Breast epithelium (tissue), 4 donors: Measurements from ENCODE around the gene RELCH. TPM values are rescaled to one million over a fixed set of nuclear protein-coding genes. Genes with fewer than 3 reads are reported as not detected.

Experiments used
- DNase-seq, 2 donors: peaks; one replicate each; pipeline ENCODE4 v3.0.0-alpha.2; 2019; ENCODE audit warnings: low spot score in 2 of 2
- H3K27ac ChIP-seq, 2 donors: fragments of 200-600 bp; sonication (generic) in 1 of 2; one replicate each; pipeline ENCODE4 v1.5.1; 2016 to 2019; ENCODE audit warnings: mild to moderate bottlenecking in 1 of 2
- H3K27me3 ChIP-seq, 2 donors: fragments of 200-600 bp; sonication (generic) in 1 of 2; one replicate each; pipeline versions ENCODE4 v1.5.1 to v1.6.0; 2017 to 2019; ENCODE audit warnings: control low read depth in 1 of 2, mild to moderate bottlenecking in 1 of 2
- H3K36me3 ChIP-seq: fragments of 200-600 bp; one replicate; pipeline ENCODE4 v1.5.1; 2019
- H3K4me1 ChIP-seq, 2 donors: fragments of 200-600 bp; sonication (generic); one replicate each; pipeline ENCODE4 v1.5.1; 2016 to 2019; ENCODE audit warnings: control low read depth in 1 of 2
- H3K4me3 ChIP-seq, 3 donors: fragments of 200-600 bp; sonication (generic); 1 replicate in 2 of 3; 2 replicates in 1 of 3; pipeline ENCODE4 v1.5.1; 2016 to 2019; ENCODE audit warnings: mild to moderate bottlenecking in 3 of 3, moderate library complexity in 2 of 3
- H3K9me3 ChIP-seq, 2 donors: fragments of 200-600 bp; sonication (generic) in 1 of 2; one replicate each; pipeline ENCODE4 v1.5.1; 2016 to 2019; ENCODE audit warnings: control low read depth in 1 of 2
- POLR2A ChIP-seq: fragments of 450-650 bp; IDR thresholded peaks from one replicate; pipeline ENCODE4 v1.6.1; 2016; ENCODE audit warnings: antibody characterized with exemption, mild to moderate bottlenecking, moderate library complexity
- POLR2AphosphoS5 ChIP-seq, 3 donors: sonication (generic); formaldehyde crosslinking; IDR thresholded peaks; one replicate each; pipeline ENCODE4 v1.6.1; 2017; ENCODE audit warnings: antibody characterized with exemption in 3 of 3
- intact Hi-C: fragments of 100-400 bp; cut with DNase I; formaldehyde crosslinking; loops from one replicate; pipeline ENCODE4 v1.15.1; 2023; ENCODE audit warnings: low total_unique reads
- total RNA-seq, 3 donors: library from RNA; depleted of rRNA; stranded (reverse); fragments of >200 nt; gene quantifications; one replicate each; pipeline ENCODE4 v1.1.0, GENCODE V29; 2016
- TF ChIP-seq, protein P1 (sequence below), 3 donors: fragments of 450-650 bp; IDR thresholded peaks; one replicate each; pipeline ENCODE4 v1.5.1; 2016 to 2017; ENCODE audit warnings: antibody characterized with exemption in 3 of 3, mild to moderate bottlenecking in 3 of 3, moderate library complexity in 3 of 3

The RELCH gene
- total RNA-seq, 3 donors from 2014 or later: 33.0 to 69.4 (median 45.9) TPM

DNA sequence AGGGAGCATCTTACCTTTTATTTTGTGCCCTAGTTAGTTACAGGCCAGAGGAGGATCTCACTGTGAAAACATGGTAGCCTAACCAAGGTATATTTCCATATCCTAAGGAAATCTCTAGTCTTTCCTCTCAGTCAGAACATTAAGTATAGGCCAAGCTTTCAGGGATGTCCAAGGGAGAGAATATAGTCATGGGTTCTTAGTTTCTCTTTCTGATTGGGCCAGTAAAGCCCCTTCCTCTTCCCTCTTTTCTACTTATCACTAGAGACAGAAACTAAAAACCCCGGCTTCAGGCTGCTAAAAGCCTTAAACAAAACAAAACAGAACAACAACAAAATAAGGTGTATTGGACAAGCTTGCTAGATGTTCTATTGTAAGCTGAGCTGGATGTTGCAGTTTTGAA, 93.7 kb downstream of the RELCH start:
- TF ChIP-seq POLR2AphosphoS5 (IDR thresholded peaks at IDR 0.05) (no peak), POLR2A (no peak)
- TF ChIP-seq, protein P1, sequence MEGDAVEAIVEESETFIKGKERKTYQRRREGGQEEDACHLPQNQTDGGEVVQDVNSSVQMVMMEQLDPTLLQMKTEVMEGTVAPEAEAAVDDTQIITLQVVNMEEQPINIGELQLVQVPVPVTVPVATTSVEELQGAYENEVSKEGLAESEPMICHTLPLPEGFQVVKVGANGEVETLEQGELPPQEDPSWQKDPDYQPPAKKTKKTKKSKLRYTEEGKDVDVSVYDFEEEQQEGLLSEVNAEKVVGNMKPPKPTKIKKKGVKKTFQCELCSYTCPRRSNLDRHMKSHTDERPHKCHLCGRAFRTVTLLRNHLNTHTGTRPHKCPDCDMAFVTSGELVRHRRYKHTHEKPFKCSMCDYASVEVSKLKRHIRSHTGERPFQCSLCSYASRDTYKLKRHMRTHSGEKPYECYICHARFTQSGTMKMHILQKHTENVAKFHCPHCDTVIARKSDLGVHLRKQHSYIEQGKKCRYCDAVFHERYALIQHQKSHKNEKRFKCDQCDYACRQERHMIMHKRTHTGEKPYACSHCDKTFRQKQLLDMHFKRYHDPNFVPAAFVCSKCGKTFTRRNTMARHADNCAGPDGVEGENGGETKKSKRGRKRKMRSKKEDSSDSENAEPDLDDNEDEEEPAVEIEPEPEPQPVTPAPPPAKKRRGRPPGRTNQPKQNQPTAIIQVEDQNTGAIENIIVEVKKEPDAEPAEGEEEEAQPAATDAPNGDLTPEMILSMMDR (IDR thresholded peaks at IDR 0.05): no peak

GRCh38 chr18:62281684-62282083, 94.6 kb downstream of the RELCH start:
- H3K27ac ChIP-seq: no peak overlapping the region

More for the DNA sequence above, 93.7 kb downstream of the RELCH start:
- no peaks in the 10 kb centered on the region for H3K27me3 ChIP-seq
- no peaks in the 10 kb centered on the region for H3K4me1 ChIP-seq
- DNase-seq: no peak
- H3K36me3 ChIP-seq: peaks cover 3% of the 10 kb centered on the region
- no peak overlapping the region for H3K4me3 ChIP-seq
- intact Hi-C loops: no loop called here
- no peak overlapping the region for H3K27ac ChIP-seq
- H3K9me3 ChIP-seq: no peaks in the 10 kb centered on the region

GRCh38 chr18:62282188-62282629, 95.2 kb downstream of the RELCH start:
- no peak for TF ChIP-seq POLR2A
- TF ChIP-seq POLR2AphosphoS5 (IDR thresholded peaks at IDR 0.05): no peak
- TF ChIP-seq, protein P1 (IDR thresholded peaks at IDR 0.05): no peak
- H3K27ac ChIP-seq: no peak overlapping the region
- peaks cover 8% of the 10 kb centered on the region for H3K36me3 ChIP-seq
- no peaks in the 10 kb centered on the region for H3K9me3 ChIP-seq
- H3K27me3 ChIP-seq: no peaks in the 10 kb centered on the region
- intact Hi-C loops: no loop called here
- DNase-seq: no peak
- no peaks in the 10 kb centered on the region for H3K4me1 ChIP-seq
- H3K4me3 ChIP-seq: no peak overlapping the region

More at GRCh38 chr18:62281684-62282083, 94.6 kb downstream of the RELCH start:
- no peaks in the 10 kb centered on the region for H3K4me1 ChIP-seq
- peaks cover 3% of the 10 kb centered on the region for H3K36me3 ChIP-seq
- TF ChIP-seq, protein P1 (IDR thresholded peaks at IDR 0.05): no peak
- no peak for TF ChIP-seq POLR2AphosphoS5 (IDR thresholded peaks at IDR 0.05)
- TF ChIP-seq POLR2A: no peak
- intact Hi-C loops: no loop called here
- no peak for DNase-seq
- H3K4me3 ChIP-seq: no peak overlapping the region
- no peaks in the 10 kb centered on the region for H3K9me3 ChIP-seq
- H3K27me3 ChIP-seq: no peaks in the 10 kb centered on the region

GRCh38 chr18:62284637-62285036, 97.6 kb downstream of the RELCH start:
- H3K27me3 ChIP-seq: no peaks in the 10 kb centered on the region
- DNase-seq: no peak
- H3K36me3 ChIP-seq: peaks cover 5% of the 10 kb centered on the region
- H3K27ac ChIP-seq: no peak overlapping the region
- intact Hi-C loops: no loop called here
- TF ChIP-seq POLR2A (no peak), POLR2AphosphoS5 (IDR thresholded peaks at IDR 0.05) (no peak)
- TF ChIP-seq, protein P1 (IDR thresholded peaks at IDR 0.05): no peak
- no peaks in the 10 kb centered on the region for H3K4me1 ChIP-seq
- H3K4me3 ChIP-seq: no peak overlapping the region
- no peaks in the 10 kb centered on the region for H3K9me3 ChIP-seq

- H3K36me3 ChIP-seq: peaks cover 5% of the 10 kb centered on the region
- H3K9me3 ChIP-seq: no peaks in the 10 kb centered on the region
- H3K27me3 ChIP-seq: no peaks in the 10 kb centered on the region
- H3K27ac ChIP-seq: no peak overlapping the region
- no peak overlapping the region for H3K4me3 ChIP-seq
- TF ChIP-seq POLR2A (no peak), POLR2AphosphoS5 (IDR thresholded peaks at IDR 0.05) (no peak)
- TF ChIP-seq, protein P1 (IDR thresholded peaks at IDR 0.05): no peak
- intact Hi-C loops: no loop called here
- DNase-seq: no peak
- no peaks in the 10 kb centered on the region for H3K4me1 ChIP-seq
Observed at GRCh38 chr18:62285281-62285680, 98.2 kb downstream of the RELCH start.
